Measurements from ENCODE around the gene EYA2.

DNA sequence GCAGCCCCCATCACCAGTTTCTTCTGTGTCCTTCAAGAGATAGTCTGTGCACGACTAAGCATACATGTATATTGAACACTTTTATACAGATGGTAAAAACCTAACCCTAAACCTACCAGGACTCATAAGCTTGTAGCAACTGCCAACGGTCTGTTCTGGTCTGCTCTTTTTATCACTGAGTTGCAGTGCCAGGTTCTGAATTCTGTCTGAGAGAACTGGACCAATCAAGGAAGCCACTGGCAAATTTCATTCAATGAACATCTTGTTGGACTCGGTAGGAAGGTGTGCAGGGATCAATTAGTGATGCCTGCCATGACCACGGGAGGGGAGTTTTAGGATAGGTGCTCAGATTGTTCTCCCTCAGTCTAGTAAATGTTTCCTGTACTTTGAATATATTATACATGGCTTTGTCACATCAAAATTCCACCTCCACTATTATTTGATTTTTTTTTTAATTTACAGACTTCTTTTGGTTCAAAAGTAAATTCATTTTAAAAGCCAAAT, 146.8 kb downstream of the EYA2 start:
- no peak for TF ChIP-seq EZH2 (IDR thresholded peaks at IDR 0.05)
- no peak for TF ChIP-seq POLR2AphosphoS5 (IDR thresholded peaks at IDR 0.05; ENCODE audit: borderline replicate concordance, low read depth, low read length)
- no peak for TF ChIP-seq FOXP2 (optimal IDR thresholded peaks at IDR 0.05; ENCODE audit: control extremely low read depth, extremely low read length, insufficient read depth)

All from SK-N-MC (cell line).